Thoracic aorta (tissue), 2 donors: ENCODE results near the gene TVP23A. TPM values are rescaled to one million over a fixed set of nuclear protein-coding genes. Genes with fewer than 3 reads are reported as not detected.
"Not testable (repeated sequence)": the region's sequence is repeated elsewhere in the genome, so short reads cannot be mapped to it uniquely, and the experiment has no call there.

Source experiments
- ATAC-seq: fragments of 150-250 bp; one replicate; pipeline ENCODE4 v1.8.0; 2017; ENCODE audit warnings: low read depth; ENCODE audit not compliant: insufficient number of reproducible peaks, low FRiP score
- DNase-seq: peaks from one replicate; pipeline ENCODE4 v3.0.0-alpha.2; 2020; ENCODE audit warnings: low spot score
- H3K27ac ChIP-seq, 2 donors: fragments of 200-600 bp; sonication (generic); 1 replicate in 1 of 2; 2 replicates in 1 of 2; pipeline ENCODE4 v1.5.1; 2016; ENCODE audit warnings: mild to moderate bottlenecking in 2 of 2, moderate library complexity in 2 of 2
- H3K27me3 ChIP-seq: fragments of 200-600 bp; sonication (generic); replicated peaks from 2 replicates; pipeline ENCODE4 v1.6.0; 2016; ENCODE audit warnings: mild to moderate bottlenecking; ENCODE audit not compliant: insufficient read depth
- H3K36me3 ChIP-seq: fragments of 200-600 bp; sonication (generic); one replicate; pipeline ENCODE4 v1.5.1; 2016
- H3K4me1 ChIP-seq, 2 donors: fragments of 200-600 bp; sonication (generic); 1 replicate in 1 of 2; 2 replicates in 1 of 2; pipeline versions ENCODE4 v1.5.1 to v1.6.0; 2016; ENCODE audit warnings: low read depth in 2 of 2, mild to moderate bottlenecking in 1 of 2; ENCODE audit not compliant: control insufficient read depth in 1 of 2
- H3K4me3 ChIP-seq: fragments of 200-600 bp; sonication (generic); 2 replicates; pipeline ENCODE4 v1.5.1; 2016; ENCODE audit warnings: mild to moderate bottlenecking
- H3K9me3 ChIP-seq: fragments of 200-600 bp; sonication (generic); 2 replicates; pipeline ENCODE4 v1.5.1; 2016
- total RNA-seq, 2 donors: library from RNA; depleted of rRNA; stranded (reverse); fragments of >200 nt; gene quantifications; one replicate each; pipeline versions ENCODE4 v1.1.0 to v1.2.3, GENCODE V29; 2016
- TF ChIP-seq, protein P1 (sequence below): fragments of 200-600 bp; sonication (generic); IDR thresholded peaks from one replicate; pipeline ENCODE4 v1.5.1; 2019; ENCODE audit warnings: antibody characterized with exemption

Gene TVP23A
- total RNA-seq, 2 donors from 2014 or later = 1.1 to 1.5 TPM

DNA sequence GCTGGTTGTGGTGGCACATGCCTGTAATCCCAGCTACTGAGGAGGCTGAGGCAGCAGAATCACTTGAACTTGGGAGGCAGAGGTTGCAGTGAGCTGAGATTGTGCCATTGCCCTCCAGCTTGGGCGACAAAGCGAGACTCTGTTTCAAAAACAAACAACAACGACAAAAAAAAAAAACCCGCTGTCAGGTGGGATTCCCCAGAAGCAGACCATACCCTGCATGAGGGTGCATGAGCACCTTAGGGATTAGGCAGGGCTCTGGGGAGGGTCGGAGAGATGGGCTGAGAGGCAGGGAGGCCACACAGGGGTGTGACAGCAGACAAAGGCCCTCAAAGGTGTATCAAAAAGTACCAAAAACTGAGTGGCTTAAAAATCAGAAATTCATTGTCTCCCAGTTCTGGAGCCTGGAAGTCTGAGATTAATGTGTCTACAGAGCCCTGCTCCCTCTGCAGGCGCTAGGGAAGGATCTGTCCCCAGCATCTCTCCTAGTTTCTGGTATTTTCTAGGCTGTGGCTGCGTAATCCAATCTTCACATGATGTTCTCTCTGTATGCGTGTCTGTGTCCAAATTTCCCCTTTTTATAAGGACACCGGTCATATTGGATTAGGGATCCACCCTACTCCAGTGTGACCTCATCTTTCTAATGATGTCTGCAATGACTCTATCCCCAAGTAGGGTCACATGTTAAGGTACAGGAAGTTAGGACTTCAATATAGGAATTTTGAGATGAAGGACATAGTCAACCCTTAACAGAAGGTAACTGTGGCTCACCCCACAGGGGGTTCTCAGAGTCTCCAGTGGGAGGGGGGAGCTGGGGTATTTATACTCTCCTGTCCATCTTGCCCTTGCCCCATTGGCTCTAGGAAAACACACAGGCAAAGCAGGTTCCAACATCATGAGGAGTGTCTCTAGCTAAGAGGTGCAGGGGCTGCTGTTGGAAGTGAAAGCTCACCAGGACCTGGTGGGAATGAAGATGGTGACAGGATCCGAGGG is 13.6 kb upstream of the TVP23A start:
- DNase-seq = no peak
- no peak overlapping the region for H3K27ac ChIP-seq
- ATAC-seq = no peak

DNA sequence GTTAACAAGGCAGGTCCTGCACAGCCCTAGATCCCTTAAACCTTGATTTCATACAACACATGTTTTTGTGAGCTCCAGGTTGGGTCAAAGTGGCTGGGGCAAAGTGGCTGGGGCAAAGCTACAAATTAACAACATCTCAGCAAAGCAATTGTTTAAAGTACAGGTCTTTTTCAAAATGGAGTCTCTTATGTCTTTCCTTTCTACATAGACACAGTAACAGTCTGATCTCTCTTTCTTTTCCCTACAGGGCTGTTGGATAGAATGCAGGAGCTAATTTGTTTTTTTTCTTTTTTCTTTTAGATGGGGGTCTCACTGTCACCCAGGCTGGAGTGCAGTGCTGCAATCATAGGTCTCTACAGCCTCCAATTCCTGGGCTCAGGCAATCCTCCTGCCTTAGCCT is 11.6 kb upstream of the TVP23A start:
- Histone ChIP-seq H3K27ac (peak overlapping the region; percentile 59 to 99), H3K4me1 (peaks cover 23 to 41% of the 10 kb centered on the region in 2 donors)
- H3K27me3 ChIP-seq, DNase-seq, ATAC-seq, H3K4me3 ChIP-seq, H3K36me3 ChIP-seq, H3K9me3 ChIP-seq: not testable (repeated sequence)

More for the DNA sequence above, 13.6 kb upstream of the TVP23A start:
- no peaks in the 10 kb centered on the region for H3K36me3 ChIP-seq
- TF ChIP-seq, protein P1, sequence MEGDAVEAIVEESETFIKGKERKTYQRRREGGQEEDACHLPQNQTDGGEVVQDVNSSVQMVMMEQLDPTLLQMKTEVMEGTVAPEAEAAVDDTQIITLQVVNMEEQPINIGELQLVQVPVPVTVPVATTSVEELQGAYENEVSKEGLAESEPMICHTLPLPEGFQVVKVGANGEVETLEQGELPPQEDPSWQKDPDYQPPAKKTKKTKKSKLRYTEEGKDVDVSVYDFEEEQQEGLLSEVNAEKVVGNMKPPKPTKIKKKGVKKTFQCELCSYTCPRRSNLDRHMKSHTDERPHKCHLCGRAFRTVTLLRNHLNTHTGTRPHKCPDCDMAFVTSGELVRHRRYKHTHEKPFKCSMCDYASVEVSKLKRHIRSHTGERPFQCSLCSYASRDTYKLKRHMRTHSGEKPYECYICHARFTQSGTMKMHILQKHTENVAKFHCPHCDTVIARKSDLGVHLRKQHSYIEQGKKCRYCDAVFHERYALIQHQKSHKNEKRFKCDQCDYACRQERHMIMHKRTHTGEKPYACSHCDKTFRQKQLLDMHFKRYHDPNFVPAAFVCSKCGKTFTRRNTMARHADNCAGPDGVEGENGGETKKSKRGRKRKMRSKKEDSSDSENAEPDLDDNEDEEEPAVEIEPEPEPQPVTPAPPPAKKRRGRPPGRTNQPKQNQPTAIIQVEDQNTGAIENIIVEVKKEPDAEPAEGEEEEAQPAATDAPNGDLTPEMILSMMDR = no peak
- peaks cover 20 to 34% of the 10 kb centered on the region in 2 donors for H3K4me1 ChIP-seq
- H3K9me3 ChIP-seq = no peaks in the 10 kb centered on the region
- no peak overlapping the region for H3K4me3 ChIP-seq
- no peaks in the 10 kb centered on the region for H3K27me3 ChIP-seq

DNA sequence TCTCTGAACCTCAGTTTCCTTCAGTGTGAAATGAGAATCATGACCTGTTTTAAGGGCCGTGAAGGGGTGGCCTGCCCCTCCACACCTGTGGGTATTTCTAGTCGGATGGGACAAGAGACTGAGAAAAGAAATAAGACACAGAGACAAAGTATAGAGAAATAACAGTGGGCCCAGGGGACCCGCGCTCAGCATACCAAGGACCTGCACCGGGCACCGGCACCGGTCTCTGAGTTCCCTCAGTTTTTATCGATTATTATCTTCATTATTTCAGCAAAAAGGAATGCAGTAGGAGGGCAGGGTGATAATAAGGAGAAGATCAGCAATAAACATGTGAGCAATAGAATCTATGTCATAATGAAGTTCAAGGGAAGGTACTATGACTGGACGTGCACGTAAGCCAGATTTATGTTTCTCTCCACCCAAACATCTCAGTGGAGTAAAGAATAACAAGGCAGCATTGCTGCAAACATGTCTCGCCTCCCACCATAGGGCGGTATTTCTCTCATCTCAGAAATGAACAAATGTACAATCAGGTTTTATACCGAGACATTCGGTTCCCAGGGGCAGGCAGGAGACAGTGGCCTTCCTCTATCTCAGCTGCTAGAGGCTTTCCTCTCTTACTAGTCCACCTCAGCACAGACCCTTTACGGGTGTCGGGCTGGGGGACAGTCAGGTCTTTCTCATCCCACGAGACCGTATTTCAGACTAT is 10.9 kb upstream of the TVP23A start:
- Histone ChIP-seq H3K4me3 (peak overlapping the region; percentile 20), H3K4me1 (peaks cover 23 to 41% of the 10 kb centered on the region in 2 donors), H3K27ac (peak overlapping the region; percentile 99)
- not testable (repeated sequence) for H3K36me3 ChIP-seq, DNase-seq, ATAC-seq, H3K27me3 ChIP-seq, H3K9me3 ChIP-seq

DNA sequence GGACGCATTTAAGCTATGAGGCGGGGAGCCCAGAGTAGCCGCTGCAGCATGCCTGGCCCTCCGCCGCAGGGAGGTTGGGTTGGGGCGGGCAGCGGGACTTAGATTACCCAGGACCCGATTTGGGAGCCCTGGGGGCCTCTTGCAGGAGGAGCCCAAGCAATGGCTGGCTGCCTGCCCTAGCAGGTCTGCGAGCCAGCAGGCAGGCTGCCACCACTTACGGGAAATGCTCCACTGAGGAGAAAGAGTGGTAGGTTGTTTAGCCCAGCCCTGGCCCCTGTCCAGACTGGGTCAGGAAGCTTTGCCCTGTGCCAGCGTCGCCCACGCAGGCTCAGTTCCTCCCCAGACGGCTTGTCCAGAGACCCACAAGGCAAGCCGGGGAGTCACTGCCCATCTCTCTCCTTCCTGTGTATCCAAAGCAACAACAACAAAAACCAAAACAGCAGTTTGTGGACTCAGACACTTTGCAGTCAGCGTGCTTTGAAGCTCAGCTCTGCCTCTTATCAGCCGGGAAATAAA is 10.3 kb upstream of the TVP23A start:
- peak; percentile 83 for DNase-seq
- Histone ChIP-seq H3K27me3 (no peaks in the 10 kb centered on the region), H3K9me3 (no peaks in the 10 kb centered on the region), H3K4me1 (peaks cover 23 to 41% of the 10 kb centered on the region in 2 donors), H3K4me3 (peak overlapping the region; percentile 20), H3K36me3 (no peaks in the 10 kb centered on the region), H3K27ac (peak overlapping the region; percentile 99)
- TF ChIP-seq, protein P1 = no peak
- peak; percentile 40 for ATAC-seq

DNA sequence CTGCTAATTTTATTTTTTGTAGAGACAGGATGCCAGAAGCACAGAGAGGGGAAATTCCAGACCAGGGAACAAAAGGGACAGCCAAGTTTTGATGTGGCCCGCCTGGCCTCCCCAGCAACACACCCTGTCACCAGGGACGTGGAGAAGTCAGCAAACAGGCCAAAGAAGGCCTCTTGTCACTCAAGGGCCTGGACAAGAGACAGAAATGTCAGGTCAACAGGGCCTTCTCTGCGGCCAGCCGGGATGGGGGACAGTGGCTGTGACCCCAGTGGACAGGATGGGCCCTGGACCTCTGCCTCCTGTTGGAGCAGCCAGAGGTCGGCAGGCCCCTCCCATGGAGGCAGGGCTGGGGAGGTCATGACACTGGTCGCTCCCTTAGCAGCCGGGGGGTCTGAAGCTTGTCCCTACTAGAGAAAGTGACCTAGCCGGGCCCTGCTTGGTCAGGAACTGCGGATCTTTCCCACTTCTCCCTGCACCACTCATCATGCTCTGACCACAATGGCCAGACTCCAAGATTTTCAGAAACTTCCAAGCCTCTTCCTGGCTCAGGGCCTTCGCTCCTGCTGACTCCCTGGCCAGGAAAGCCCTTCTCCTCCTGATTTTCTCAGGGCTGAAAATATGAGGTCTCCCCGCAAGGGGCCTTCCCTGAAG is 9.2 kb upstream of the TVP23A start:
- peak overlapping the region; percentile 99 for H3K27ac ChIP-seq
- ATAC-seq (peak; percentile 84), DNase-seq (peak; percentile 63)
- H3K4me3 ChIP-seq = peak overlapping the region; percentile 20
- H3K9me3 ChIP-seq = no peaks in the 10 kb centered on the region
- H3K36me3 ChIP-seq = no peaks in the 10 kb centered on the region
- TF ChIP-seq, protein P1 = no peak
- no peaks in the 10 kb centered on the region for H3K27me3 ChIP-seq
- peaks cover 23 to 41% of the 10 kb centered on the region in 2 donors for H3K4me1 ChIP-seq
